Measurements from ENCODE around the gene SLC26A1. TPM values are rescaled to one million over a fixed set of nuclear protein-coding genes. Genes with fewer than 3 reads are reported as not detected.

Gene SLC26A1
- total and polyA plus RNA-seq, 5 donors = 0.34 to 0.37 (median 0.36) TPM; not detected in 2

- Histone ChIP-seq H3K4me1 (ENCODE audit: control insufficient read depth, insufficient read depth, low read length) (peaks cover 4% of the 10 kb centered on the region), H3K27me3 (ENCODE audit: control insufficient read depth, insufficient read depth) (no peaks in the 10 kb centered on the region), H3K9me3 (ENCODE audit: control insufficient read depth, low read length) (no peaks in the 10 kb centered on the region), H3K4me3 (ENCODE audit: low read length) (no peak overlapping the region), H3K27ac (ENCODE audit: low read length) (no peak overlapping the region)
- WGBS = 82% methylated on average over 26 of the region's 26 CpGs
- no peak for DNase-seq
- no peak for ATAC-seq
- intact Hi-C loops (cut with DNase I) = no loop called here
Measured at GRCh38 chr4:1036976-1037810, 44.0 kb upstream of the SLC26A1 start.

- WGBS = 73% methylated on average over 15 of the region's 15 CpGs
- intact Hi-C loops (cut with DNase I) = no loop called here
- Histone ChIP-seq H3K27me3 (ENCODE audit: control insufficient read depth, insufficient read depth) (no peaks in the 10 kb centered on the region), H3K4me1 (ENCODE audit: control insufficient read depth, insufficient read depth, low read length) (peaks cover 4% of the 10 kb centered on the region), H3K27ac (ENCODE audit: low read length) (no peak overlapping the region), H3K4me3 (ENCODE audit: low read length) (no peak overlapping the region), H3K9me3 (ENCODE audit: control insufficient read depth, low read length) (no peaks in the 10 kb centered on the region)
- ATAC-seq (peak; percentile 1 to 3), DNase-seq (no peak)
Measured at GRCh38 chr4:1036095-1036494, 42.9 kb upstream of the SLC26A1 start.

- no peaks in the 10 kb centered on the region for H3K9me3 ChIP-seq (ENCODE audit: control insufficient read depth, low read length)
- peaks cover 4% of the 10 kb centered on the region for H3K4me1 ChIP-seq (ENCODE audit: control insufficient read depth, insufficient read depth, low read length)
- no peak overlapping the region for H3K27ac ChIP-seq (ENCODE audit: low read length)
- peak; percentile 81 to 92 (median 90) for DNase-seq
- WGBS = 57% methylated on average over 26 of the region's 26 CpGs
- H3K27me3 ChIP-seq (ENCODE audit: control insufficient read depth, insufficient read depth) = no peaks in the 10 kb centered on the region
- intact Hi-C loops (cut with DNase I) = no loop called here
- H3K4me3 ChIP-seq (ENCODE audit: low read length) = no peak overlapping the region
- ATAC-seq = peak; percentile 59 to 66
Measured at GRCh38 chr4:1035510-1035909, 42.3 kb upstream of the SLC26A1 start.

GRCh38 chr4:1033840-1034551, 40.8 kb upstream of the SLC26A1 start:
- no peaks in the 10 kb centered on the region for H3K27me3 ChIP-seq (ENCODE audit: control insufficient read depth, insufficient read depth)
- intact Hi-C loops (cut with DNase I) = no loop called here
- H3K27ac ChIP-seq (ENCODE audit: low read length) = no peak overlapping the region
- no peaks in the 10 kb centered on the region for H3K9me3 ChIP-seq (ENCODE audit: control insufficient read depth, low read length)
- DNase-seq (peak; percentile 84 to 92 (median 92)), ATAC-seq (peak; percentile 52 to 65)
- H3K4me3 ChIP-seq (ENCODE audit: low read length) = no peak overlapping the region
- WGBS = 42% methylated on average over 35 of the region's 35 CpGs
- peaks cover 2% of the 10 kb centered on the region for H3K4me1 ChIP-seq (ENCODE audit: control insufficient read depth, insufficient read depth, low read length)

GRCh38 chr4:1032861-1033260, 39.7 kb upstream of the SLC26A1 start:
- peaks cover 2% of the 10 kb centered on the region for H3K4me1 ChIP-seq (ENCODE audit: control insufficient read depth, insufficient read depth, low read length)
- H3K4me3 ChIP-seq (ENCODE audit: low read length) = no peak overlapping the region
- no peak for DNase-seq
- no peaks in the 10 kb centered on the region for H3K27me3 ChIP-seq (ENCODE audit: control insufficient read depth, insufficient read depth)
- ATAC-seq = no peak
- no peak overlapping the region for H3K27ac ChIP-seq (ENCODE audit: low read length)
- intact Hi-C loops (cut with DNase I) = no loop called here
- 78% methylated on average over 10 of the region's 10 CpGs for WGBS
- H3K9me3 ChIP-seq (ENCODE audit: control insufficient read depth, low read length) = no peaks in the 10 kb centered on the region

- ATAC-seq (no peak), DNase-seq (no peak)
- intact Hi-C loops (cut with DNase I) = no loop called here
- peaks cover 2% of the 10 kb centered on the region for H3K4me1 ChIP-seq (ENCODE audit: control insufficient read depth, insufficient read depth, low read length)
- no peaks in the 10 kb centered on the region for H3K9me3 ChIP-seq (ENCODE audit: control insufficient read depth, low read length)
- no peak overlapping the region for H3K4me3 ChIP-seq (ENCODE audit: low read length)
- 66% methylated on average over 37 of the region's 37 CpGs for WGBS
- no peaks in the 10 kb centered on the region for H3K27me3 ChIP-seq (ENCODE audit: control insufficient read depth, insufficient read depth)
- no peak overlapping the region for H3K27ac ChIP-seq (ENCODE audit: low read length)
Measured at GRCh38 chr4:1031956-1032795, 39.0 kb upstream of the SLC26A1 start.

- no peaks in the 10 kb centered on the region for H3K9me3 ChIP-seq (ENCODE audit: control insufficient read depth, low read length)
- ATAC-seq (no peak), DNase-seq (no peak)
- WGBS = 81% methylated on average over 8 of the region's 8 CpGs
- H3K27ac ChIP-seq (ENCODE audit: low read length) = no peak overlapping the region
- H3K27me3 ChIP-seq (ENCODE audit: control insufficient read depth, insufficient read depth) = no peaks in the 10 kb centered on the region
- H3K4me3 ChIP-seq (ENCODE audit: low read length) = no peak overlapping the region
- intact Hi-C loops (cut with DNase I) = no loop called here
- peaks cover 2% of the 10 kb centered on the region for H3K4me1 ChIP-seq (ENCODE audit: control insufficient read depth, insufficient read depth, low read length)
Measured at GRCh38 chr4:1031346-1031745, 38.1 kb upstream of the SLC26A1 start.

- Histone ChIP-seq H3K27ac (ENCODE audit: low read length) (no peak overlapping the region), H3K9me3 (ENCODE audit: control insufficient read depth, low read length) (no peaks in the 10 kb centered on the region), H3K4me1 (ENCODE audit: control insufficient read depth, insufficient read depth, low read length) (peaks cover 2% of the 10 kb centered on the region), H3K27me3 (ENCODE audit: control insufficient read depth, insufficient read depth) (no peaks in the 10 kb centered on the region), H3K4me3 (ENCODE audit: low read length) (no peak overlapping the region)
- ATAC-seq (no peak), DNase-seq (no peak)
- intact Hi-C loops (cut with DNase I) = no loop called here
- 72% methylated on average over 16 of the region's 16 CpGs for WGBS
Measured at GRCh38 chr4:1030559-1030958, 37.4 kb upstream of the SLC26A1 start.

GRCh38 chr4:1030031-1030430, 36.8 kb upstream of the SLC26A1 start:
- Histone ChIP-seq H3K27me3 (ENCODE audit: control insufficient read depth, insufficient read depth) (no peaks in the 10 kb centered on the region), H3K4me1 (ENCODE audit: control insufficient read depth, insufficient read depth, low read length) (peaks cover 2% of the 10 kb centered on the region), H3K27ac (ENCODE audit: low read length) (no peak overlapping the region), H3K9me3 (ENCODE audit: control insufficient read depth, low read length) (no peaks in the 10 kb centered on the region), H3K4me3 (ENCODE audit: low read length) (no peak overlapping the region)
- intact Hi-C loops (cut with DNase I) = no loop called here
- ATAC-seq = no peak
- no peak for DNase-seq
- 61% methylated on average over 12 of the region's 12 CpGs for WGBS

GRCh38 chr4:1029529-1029928, 36.3 kb upstream of the SLC26A1 start:
- intact Hi-C loops (cut with DNase I) = no loop called here
- H3K4me1 ChIP-seq (ENCODE audit: control insufficient read depth, insufficient read depth, low read length) = peaks cover 2% of the 10 kb centered on the region
- no peaks in the 10 kb centered on the region for H3K27me3 ChIP-seq (ENCODE audit: control insufficient read depth, insufficient read depth)
- no peaks in the 10 kb centered on the region for H3K9me3 ChIP-seq (ENCODE audit: control insufficient read depth, low read length)
- H3K4me3 ChIP-seq (ENCODE audit: low read length) = no peak overlapping the region
- no peak for ATAC-seq
- no peak overlapping the region for H3K27ac ChIP-seq (ENCODE audit: low read length)
- DNase-seq = no peak
- 61% methylated on average over 17 of the region's 17 CpGs for WGBS
